Left renal cortex interstitium (tissue), 4 donors: ENCODE measurements around the gene VKORC1L1. TPM values are rescaled to one million over a fixed set of nuclear protein-coding genes. Genes with fewer than 3 reads are reported as not detected.
"Not testable (repeated sequence)": the region's sequence is repeated elsewhere in the genome, so short reads cannot be mapped to it uniquely, and the experiment has no call there.

Experiments
- DNase-seq, 4 donors: peaks; one replicate each; pipeline ENCODE4 v3.0.0-alpha.2; 2013; ENCODE audit warnings: low read depth in 4 of 4, low spot score in 2 of 4, missing footprints in 1 of 4
- polyA plus RNA-seq, 4 donors: library from polyadenylated mRNA; unstranded; fragments of 120-200 nt; gene quantifications; one replicate each; pipeline ENCODE4 v1.2.1, GENCODE V29; 2013; ENCODE audit not compliant: insufficient read length in 4 of 4

VKORC1L1 gene
- polyA plus RNA-seq, 4 donors: 28.1 to 33.5 (median 30.3) TPM

- DNase-seq: no peak
Observed at GRCh38 chr7:65927489-65928448, 54.9 kb downstream of the VKORC1L1 start.

GRCh38 chr7:65931685-65932084 is 58.8 kb downstream of the VKORC1L1 start:
- DNase-seq: no peak

- DNase-seq: no peak
Observed at GRCh38 chr7:65937296-65937695, 64.4 kb downstream of the VKORC1L1 start.

- no peak for DNase-seq
Observed at GRCh38 chr7:65938336-65938895, 65.5 kb downstream of the VKORC1L1 start.

GRCh38 chr7:65945787-65946186 is 72.9 kb downstream of the VKORC1L1 start:
- not testable (repeated sequence) for DNase-seq

- no peak for DNase-seq
Observed at GRCh38 chr7:65946904-65947303, 74.0 kb downstream of the VKORC1L1 start.

GRCh38 chr7:65951837-65952578 is 79.1 kb downstream of the VKORC1L1 start:
- DNase-seq: no peak

GRCh38 chr7:65953001-65953720 is 80.3 kb downstream of the VKORC1L1 start:
- no peak for DNase-seq

- no peak for DNase-seq
Observed at GRCh38 chr7:65953890-65954450, 81.1 kb downstream of the VKORC1L1 start.

GRCh38 chr7:65955718-65956117 is 82.8 kb downstream of the VKORC1L1 start:
- DNase-seq: no peak

- no peak for DNase-seq
Observed at GRCh38 chr7:65960351-65961074, 87.6 kb downstream of the VKORC1L1 start.

GRCh38 chr7:65962033-65962432 is 89.2 kb downstream of the VKORC1L1 start:
- DNase-seq: no peak

- DNase-seq: not testable (repeated sequence)
Observed at GRCh38 chr7:65964671-65965070, 91.8 kb downstream of the VKORC1L1 start.

GRCh38 chr7:65966146-65966545 is 93.3 kb downstream of the VKORC1L1 start:
- DNase-seq: no peak

GRCh38 chr7:65967361-65968155 is 94.7 kb downstream of the VKORC1L1 start:
- DNase-seq: no peak

GRCh38 chr7:65968256-65969185 is 95.6 kb downstream of the VKORC1L1 start:
- DNase-seq: no peak

- no peak for DNase-seq
Observed at GRCh38 chr7:65971021-65971420, 98.1 kb downstream of the VKORC1L1 start.

GRCh38 chr7:65972976-65973375 is 100.1 kb downstream of the VKORC1L1 start:
- no peak for DNase-seq
